SK-N-SH treated with all-trans-retinoic acid at 6 μM for 48 hours (cell line): ENCODE data around the gene TAOK3.

ENCODE experiments used
- ATAC-seq: fragments of 200-7000 bp; cut with Tn5 transposase; 3 replicates; pipeline ENCODE4 v1.9.1; 2020; ENCODE audit warnings: mild to moderate bottlenecking, moderate library complexity
- ARNTL ChIP-seq: fragments of 450-650 bp; formaldehyde crosslinking; IDR thresholded peaks from 2 replicates; pipeline ENCODE4 v1.5.0; 2020; ENCODE audit warnings: low read depth, mild to moderate bottlenecking, moderate library complexity, borderline replicate concordance
- BACH2 ChIP-seq: fragments of 250-450 bp; sonication (Bioruptor Pico); IDR thresholded peaks from 2 replicates; pipeline ENCODE4 v1.9.0; 2021; ENCODE audit warnings: mild to moderate bottlenecking, borderline replicate concordance
- CREB5 ChIP-seq: fragments of 250-450 bp; sonication (Bioruptor Pico); IDR thresholded peaks from 2 replicates; pipeline ENCODE4 v1.5.1; 2020; ENCODE audit warnings: low read depth, mild to moderate bottlenecking, moderate library complexity
- CSRNP3 ChIP-seq: fragments of 250-450 bp; sonication (Bioruptor Pico); IDR thresholded peaks from 2 replicates; pipeline ENCODE4 v1.5.1; 2021; ENCODE audit warnings: mild to moderate bottlenecking, moderate library complexity
- ESRRG ChIP-seq: fragments of 250-450 bp; sonication (Bioruptor Pico); IDR thresholded peaks from 2 replicates; pipeline ENCODE4 v1.6.1; 2021; ENCODE audit warnings: mild to moderate bottlenecking
- GLIS3 ChIP-seq: fragments of 250-450 bp; sonication (Bioruptor Pico); IDR thresholded peaks from 2 replicates; pipeline ENCODE4 v1.5.0; 2020; ENCODE audit warnings: mild to moderate bottlenecking, moderate library complexity
- ISL1 ChIP-seq: fragments of 250-450 bp; sonication (Bioruptor Pico); IDR thresholded peaks from 2 replicates; pipeline ENCODE4 v2.1.2; 2022; ENCODE audit warnings: mild to moderate bottlenecking, moderate library complexity
- OSR1 ChIP-seq: fragments of 250-450 bp; sonication (Bioruptor Pico); IDR thresholded peaks from 2 replicates; pipeline ENCODE4 v1.8.0; 2022; ENCODE audit warnings: moderate library complexity, mild to moderate bottlenecking, inconsistent platforms
- PATZ1 ChIP-seq: fragments of 250-450 bp; sonication (Bioruptor Pico); IDR thresholded peaks from 2 replicates; pipeline ENCODE4 v1.8.0; 2020; ENCODE audit warnings: mild to moderate bottlenecking, moderate library complexity, borderline replicate concordance
- POU6F1 ChIP-seq: fragments of 250-450 bp; sonication (Bioruptor Pico); IDR thresholded peaks from 2 replicates; pipeline ENCODE4 v1.8.0; 2021; ENCODE audit warnings: low read depth, mild to moderate bottlenecking, moderate library complexity, borderline replicate concordance
- PPARA ChIP-seq: fragments of 250-450 bp; sonication (Bioruptor Pico); IDR thresholded peaks from 2 replicates; pipeline ENCODE4 v1.5.0; 2020; ENCODE audit warnings: mild to moderate bottlenecking, borderline replicate concordance
- RARB ChIP-seq: fragments of 250-450 bp; sonication (Bioruptor Pico); IDR thresholded peaks from 2 replicates; pipeline ENCODE4 v1.8.0; 2021; ENCODE audit warnings: mild to moderate bottlenecking, moderate library complexity
- SNAI2 ChIP-seq: fragments of 250-450 bp; sonication (Bioruptor Pico); IDR thresholded peaks from 2 replicates; pipeline ENCODE4 v1.5.0; 2020; ENCODE audit warnings: mild to moderate bottlenecking, moderate library complexity
- TCF4 ChIP-seq: fragments of 250-450 bp; sonication (Bioruptor Pico); IDR thresholded peaks from 2 replicates; pipeline ENCODE4 v1.8.0; 2021; ENCODE audit warnings: mild to moderate bottlenecking, moderate library complexity, borderline replicate concordance
- TSHZ2 ChIP-seq: fragments of 250-450 bp; sonication (Bioruptor Pico); IDR thresholded peaks from 2 replicates; pipeline ENCODE4 v1.5.0; 2020; ENCODE audit warnings: mild to moderate bottlenecking, moderate library complexity
- ZC3H10 ChIP-seq: fragments of 250-450 bp; sonication (Bioruptor Pico); IDR thresholded peaks from 2 replicates; pipeline ENCODE4 v1.5.1; 2021; ENCODE audit warnings: mild to moderate bottlenecking, moderate library complexity
- ZFP3 ChIP-seq: fragments of 250-450 bp; sonication (Bioruptor Pico); IDR thresholded peaks from 2 replicates; pipeline ENCODE4 v1.5.0; 2020; ENCODE audit warnings: mild to moderate bottlenecking, moderate library complexity
- ZFP30 ChIP-seq: fragments of 450-650 bp; formaldehyde crosslinking; IDR thresholded peaks from 2 replicates; pipeline ENCODE4 v1.5.0; 2022; ENCODE audit warnings: mild to moderate bottlenecking, moderate library complexity
- ZNF565 ChIP-seq: fragments of 450-650 bp; formaldehyde crosslinking; conservative IDR thresholded peaks from 2 replicates; pipeline ENCODE4 v1.5.0; 2020; ENCODE audit warnings: low read depth, mild to moderate bottlenecking, moderate library complexity
- ZNF70 ChIP-seq: fragments of 450-650 bp; formaldehyde crosslinking; IDR thresholded peaks from 2 replicates; pipeline ENCODE4 v1.5.0; 2020; ENCODE audit warnings: mild to moderate bottlenecking, moderate library complexity
- ZNF8 ChIP-seq: fragments of 450-650 bp; formaldehyde crosslinking; IDR thresholded peaks from 2 replicates; pipeline ENCODE4 v1.5.0; 2020; ENCODE audit warnings: mild to moderate bottlenecking, moderate library complexity

Gene TAOK3

GRCh38 chr12:118238888-118239287 is 133.8 kb downstream of the TAOK3 start:
- no peak for TF ChIP-seq ISL1 (CRISPR knock-in tag)
- ATAC-seq, result no peak

GRCh38 chr12:118237908-118238307 is 134.8 kb downstream of the TAOK3 start:
- no peak; the same call in 2 of the 3 replicates for ATAC-seq
- TF ChIP-seq POU6F1 (CRISPR knock-in tag) (no peak), ZFP30 (no peak), ZNF70 (CRISPR knock-in tag) (no peak), ZNF8 (CRISPR knock-in tag) (no peak), CSRNP3 (CRISPR knock-in tag) (no peak), TSHZ2 (CRISPR knock-in tag) (no peak), ZC3H10 (CRISPR knock-in tag) (no peak), ESRRG (CRISPR knock-in tag) (no peak), ZNF565 (CRISPR knock-in tag) (no peak)

DNA sequence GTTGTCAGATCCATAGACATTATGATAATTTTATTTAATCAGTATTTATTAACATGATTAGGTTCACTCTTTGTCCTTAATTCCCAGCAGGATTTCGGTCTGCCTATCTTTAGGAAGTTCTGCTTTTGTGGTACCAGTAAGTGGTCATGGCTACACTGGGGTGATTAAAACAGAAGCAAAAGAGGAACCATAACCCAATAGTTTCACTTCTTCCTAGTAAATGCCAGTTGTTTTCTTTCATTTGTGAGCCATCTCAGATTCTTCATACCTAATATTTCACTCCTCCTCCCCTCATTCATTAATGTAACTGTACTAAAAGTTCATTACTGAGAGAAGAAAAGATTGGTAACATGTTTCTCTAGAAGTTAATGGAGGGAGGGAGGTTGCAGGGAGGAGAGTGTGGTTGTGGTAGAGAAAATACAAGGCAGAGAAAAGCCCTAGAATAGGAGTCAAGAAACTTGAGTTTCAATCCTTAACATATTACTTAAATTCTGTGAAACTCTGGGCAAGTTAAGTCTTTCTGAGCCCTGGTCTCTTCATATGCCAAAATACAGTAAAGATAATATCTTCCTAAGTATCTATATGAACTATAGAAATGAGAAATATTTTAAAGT is 135.5 kb downstream of the TAOK3 start:
- no peak for ATAC-seq
- TF ChIP-seq ZC3H10 (CRISPR knock-in tag) (no peak), OSR1 (CRISPR knock-in tag) (no peak), CREB5 (CRISPR knock-in tag) (no peak), ZNF8 (CRISPR knock-in tag) (no peak), CSRNP3 (CRISPR knock-in tag) (no peak), RARB (CRISPR knock-in tag) (no peak), TCF4 (CRISPR knock-in tag) (no peak), SNAI2 (CRISPR knock-in tag) (no peak), ZFP3 (CRISPR knock-in tag) (no peak), BACH2 (CRISPR knock-in tag) (no peak), PATZ1 (CRISPR knock-in tag) (no peak), PPARA (no peak), ISL1 (CRISPR knock-in tag) (no peak), GLIS3 (CRISPR knock-in tag) (no peak), ZFP30 (no peak), ESRRG (CRISPR knock-in tag) (no peak), ARNTL (CRISPR knock-in tag) (no peak), ZNF70 (CRISPR knock-in tag) (no peak), ZNF565 (CRISPR knock-in tag) (no peak)
